Panc1 (cell line): ENCODE measurements around the gene GUF1. TPM values are rescaled to one million over a fixed set of nuclear protein-coding genes. Genes with fewer than 3 reads are reported as not detected.

Source experiments
- ATAC-seq: fragments of 200-7000 bp; cut with Tn5 transposase; 2 replicates; pipeline ENCODE4 v1.9.1; 2020; ENCODE audit warnings: mild to moderate bottlenecking, moderate library complexity
- BruUV-seq: library from RNA; stranded (reverse); fragments of 400-500 nt; replicated peaks from 2 replicates; lab custom pipeline; 2021; lab: Mats Ljungman, UMichigan
- CTCF ChIA-PET: fragments of 300-600 bp; sonication (Branson Sonifier 250); formaldehyde crosslinking; loops from one replicate; lab custom pipeline; 2022; ENCODE audit warnings: antibody characterized with exemption; lab: Charles Lee
- POLR2A ChIA-PET: fragments of 300-600 bp; sonication (Branson Sonifier 250); formaldehyde crosslinking; loops from one replicate; lab custom pipeline; 2022; ENCODE audit warnings: antibody characterized with exemption; lab: Charles Lee
- DNase-seq: peaks from one replicate; pipeline ENCODE4 v3.0.0-alpha.2; 2010; ENCODE audit warnings: low read depth, low spot score
- H3K27ac ChIP-seq: 2 replicates; pipeline ENCODE4 v1.5.1; 2011; ENCODE audit warnings: mild to moderate bottlenecking, low read length, inconsistent platforms
- H3K27me3 ChIP-seq: fragments of 200-500 bp; sonication (Bioruptor generic); 2 replicates; pipeline ENCODE4 v1.6.0; 2014; ENCODE audit warnings: low read length, inconsistent platforms; ENCODE audit not compliant: control insufficient read depth, insufficient read depth
- H3K36me3 ChIP-seq: fragments of 200-500 bp; sonication (Bioruptor generic); 2 replicates; pipeline ENCODE4 v1.5.1; 2014; ENCODE audit warnings: inconsistent platforms, mild to moderate bottlenecking, low read length, moderate library complexity; ENCODE audit not compliant: control insufficient read depth, insufficient read depth
- H3K4me1 ChIP-seq: 2 replicates; pipeline ENCODE4 v1.5.1; 2011; ENCODE audit warnings: inconsistent platforms, mild to moderate bottlenecking, low read length, moderate library complexity; ENCODE audit not compliant: control insufficient read depth, insufficient read depth
- H3K4me3 ChIP-seq, 2 experiments: 2 replicates each; pipeline ENCODE4 v1.5.1; 2011 to 2012; ENCODE audit warnings: low read depth in 2 of 2, low read length in 2 of 2, mild to moderate bottlenecking in 2 of 2, inconsistent platforms in 1 of 2, moderate library complexity in 1 of 2
- H3K9me3 ChIP-seq: fragments of 200-500 bp; sonication (Bioruptor generic); 2 replicates; pipeline ENCODE4 v1.5.1; 2014; ENCODE audit warnings: low read depth, mild to moderate bottlenecking, inconsistent platforms, low read length, moderate library complexity; ENCODE audit not compliant: control insufficient read depth, insufficient read depth
- POLR2AphosphoS5 ChIP-seq: IDR thresholded peaks from 2 replicates; pipeline ENCODE4 v1.6.1; 2012; ENCODE audit warnings: mild to moderate bottlenecking, low read depth, low read length, moderate library complexity
- TCF7L2 ChIP-seq: IDR thresholded peaks from 2 replicates; pipeline ENCODE4 v1.6.1; 2011; ENCODE audit warnings: mild to moderate bottlenecking, low read depth, low read length, inconsistent platforms
- in situ Hi-C: cut with HindIII; loops from 2 replicates; pipeline ENCODE4 v1.10.0; 2016; ENCODE audit warnings: low sequenced_read_pairs, low pct_unique_long_range_greater_than_20kb
- intact Hi-C: fragments of 100-400 bp; cut with micrococcal nuclease; formaldehyde crosslinking; loops from one replicate; pipeline ENCODE4 v1.10.0; 2022; ENCODE audit not compliant: unreplicated experiment
- total RNA-seq: library from RNA; stranded (reverse); gene quantifications from one replicate; pipeline ENCODE4 v1.2.1, GENCODE V29; 2021; ENCODE audit not compliant: unreplicated experiment
- TF ChIP-seq, protein P1 (sequence below): fragments of 450-650 bp; IDR thresholded peaks from 2 replicates; pipeline ENCODE4 v1.5.1; 2017; ENCODE audit warnings: mild to moderate bottlenecking
- TF ChIP-seq, protein P2 (sequence below), 2 experiments: IDR thresholded peaks; 2 replicates each; pipeline ENCODE4 v1.6.1; 2011 to 2012; ENCODE audit warnings: low read depth in 2 of 2, control low read depth in 1 of 2, low read length in 1 of 2, mild to moderate bottlenecking in 1 of 2, moderate library complexity in 1 of 2; ENCODE audit not compliant: insufficient read depth in 1 of 2

GUF1 gene
- total RNA-seq, 1 experiment from 2014 or later = 11.6 TPM

DNA sequence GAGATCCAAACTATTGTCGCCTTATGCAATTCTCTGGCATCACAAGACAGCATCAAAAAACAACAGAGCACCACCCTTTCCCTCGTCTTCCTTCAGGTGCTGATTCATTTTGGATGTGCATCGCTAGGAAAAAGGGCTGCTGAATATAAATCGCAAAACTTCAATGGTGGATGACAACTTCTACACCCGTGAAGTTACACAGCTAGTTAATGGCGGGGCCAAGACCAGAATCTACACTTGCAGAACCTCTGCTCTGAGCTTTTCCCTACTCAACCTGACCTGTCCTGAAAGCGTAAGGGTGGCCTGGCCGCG, 47.5 kb downstream of the GUF1 start:
- TF ChIP-seq, protein P1, sequence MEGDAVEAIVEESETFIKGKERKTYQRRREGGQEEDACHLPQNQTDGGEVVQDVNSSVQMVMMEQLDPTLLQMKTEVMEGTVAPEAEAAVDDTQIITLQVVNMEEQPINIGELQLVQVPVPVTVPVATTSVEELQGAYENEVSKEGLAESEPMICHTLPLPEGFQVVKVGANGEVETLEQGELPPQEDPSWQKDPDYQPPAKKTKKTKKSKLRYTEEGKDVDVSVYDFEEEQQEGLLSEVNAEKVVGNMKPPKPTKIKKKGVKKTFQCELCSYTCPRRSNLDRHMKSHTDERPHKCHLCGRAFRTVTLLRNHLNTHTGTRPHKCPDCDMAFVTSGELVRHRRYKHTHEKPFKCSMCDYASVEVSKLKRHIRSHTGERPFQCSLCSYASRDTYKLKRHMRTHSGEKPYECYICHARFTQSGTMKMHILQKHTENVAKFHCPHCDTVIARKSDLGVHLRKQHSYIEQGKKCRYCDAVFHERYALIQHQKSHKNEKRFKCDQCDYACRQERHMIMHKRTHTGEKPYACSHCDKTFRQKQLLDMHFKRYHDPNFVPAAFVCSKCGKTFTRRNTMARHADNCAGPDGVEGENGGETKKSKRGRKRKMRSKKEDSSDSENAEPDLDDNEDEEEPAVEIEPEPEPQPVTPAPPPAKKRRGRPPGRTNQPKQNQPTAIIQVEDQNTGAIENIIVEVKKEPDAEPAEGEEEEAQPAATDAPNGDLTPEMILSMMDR = no peak
- TF ChIP-seq POLR2AphosphoS5 = no peak
- Histone ChIP-seq H3K4me3 (peak overlapping the region; percentile 76 to 85), H3K4me1 (peaks cover 4% of the 10 kb centered on the region; the same call in 1 of the 2 replicates), H3K9me3 (no peaks in the 10 kb centered on the region), H3K36me3 (no peaks in the 10 kb centered on the region), H3K27ac (peak overlapping the region; percentile 84), H3K27me3 (no peaks in the 10 kb centered on the region)
- ATAC-seq = no peak; the same call in 1 of the 2 replicates
- intact Hi-C loops = no loop called here
- BruUV-seq = no TSS peak
- CTCF ChIA-PET = no interaction called here
- no peak for DNase-seq
- POLR2A ChIA-PET = no interaction called here
- in situ Hi-C loops = no loop called here

DNA sequence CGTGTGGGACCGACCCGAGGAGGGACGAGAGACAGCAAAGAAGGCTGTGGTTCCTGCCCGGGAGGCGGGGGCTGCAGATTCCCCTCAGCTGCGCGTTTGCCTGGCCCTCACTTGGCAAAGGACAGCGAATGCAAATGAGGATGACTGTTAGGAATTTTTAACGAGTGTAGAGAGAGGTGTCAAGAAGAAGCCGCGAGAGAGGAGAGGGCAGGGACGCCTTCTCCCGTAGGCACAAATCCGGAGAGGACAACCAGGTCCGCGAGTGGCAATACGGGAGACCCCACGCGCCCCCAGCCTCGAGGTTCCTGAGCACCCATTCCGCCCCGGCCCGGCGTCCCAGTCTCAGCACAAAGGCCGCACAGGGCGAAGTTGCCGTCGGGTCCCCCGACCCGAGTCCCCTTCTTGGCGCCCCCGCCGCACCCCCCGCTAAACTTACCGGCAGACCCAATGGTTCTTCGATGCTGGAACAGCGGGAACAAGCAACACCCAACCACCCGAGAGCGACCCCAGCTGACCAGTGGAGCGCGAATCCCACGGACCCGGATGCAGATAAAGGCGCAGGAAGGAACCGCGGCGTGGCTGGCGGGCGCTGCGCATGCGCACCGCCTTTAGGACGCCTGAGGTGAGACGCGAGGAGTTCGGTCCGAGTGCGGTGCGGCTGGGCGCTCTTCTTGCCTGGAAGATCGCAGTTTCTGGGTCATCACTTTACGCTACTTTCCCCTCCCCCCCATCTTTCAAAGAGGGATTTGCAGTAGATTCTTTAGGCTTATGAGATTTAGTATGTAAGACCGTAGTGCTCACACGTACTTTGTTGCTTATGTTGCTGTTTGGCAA, 48.0 kb downstream of the GUF1 start, which contains the start of gene GNPDA2:
Gene GNPDA2 (minus strand): TSS at position 519 of the 834 bp plus-strand sequence. CDS start 4,349 bp downstream, outside the sequence.
- TF ChIP-seq, protein P2, sequence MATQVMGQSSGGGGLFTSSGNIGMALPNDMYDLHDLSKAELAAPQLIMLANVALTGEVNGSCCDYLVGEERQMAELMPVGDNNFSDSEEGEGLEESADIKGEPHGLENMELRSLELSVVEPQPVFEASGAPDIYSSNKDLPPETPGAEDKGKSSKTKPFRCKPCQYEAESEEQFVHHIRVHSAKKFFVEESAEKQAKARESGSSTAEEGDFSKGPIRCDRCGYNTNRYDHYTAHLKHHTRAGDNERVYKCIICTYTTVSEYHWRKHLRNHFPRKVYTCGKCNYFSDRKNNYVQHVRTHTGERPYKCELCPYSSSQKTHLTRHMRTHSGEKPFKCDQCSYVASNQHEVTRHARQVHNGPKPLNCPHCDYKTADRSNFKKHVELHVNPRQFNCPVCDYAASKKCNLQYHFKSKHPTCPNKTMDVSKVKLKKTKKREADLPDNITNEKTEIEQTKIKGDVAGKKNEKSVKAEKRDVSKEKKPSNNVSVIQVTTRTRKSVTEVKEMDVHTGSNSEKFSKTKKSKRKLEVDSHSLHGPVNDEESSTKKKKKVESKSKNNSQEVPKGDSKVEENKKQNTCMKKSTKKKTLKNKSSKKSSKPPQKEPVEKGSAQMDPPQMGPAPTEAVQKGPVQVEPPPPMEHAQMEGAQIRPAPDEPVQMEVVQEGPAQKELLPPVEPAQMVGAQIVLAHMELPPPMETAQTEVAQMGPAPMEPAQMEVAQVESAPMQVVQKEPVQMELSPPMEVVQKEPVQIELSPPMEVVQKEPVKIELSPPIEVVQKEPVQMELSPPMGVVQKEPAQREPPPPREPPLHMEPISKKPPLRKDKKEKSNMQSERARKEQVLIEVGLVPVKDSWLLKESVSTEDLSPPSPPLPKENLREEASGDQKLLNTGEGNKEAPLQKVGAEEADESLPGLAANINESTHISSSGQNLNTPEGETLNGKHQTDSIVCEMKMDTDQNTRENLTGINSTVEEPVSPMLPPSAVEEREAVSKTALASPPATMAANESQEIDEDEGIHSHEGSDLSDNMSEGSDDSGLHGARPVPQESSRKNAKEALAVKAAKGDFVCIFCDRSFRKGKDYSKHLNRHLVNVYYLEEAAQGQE (IDR thresholded peaks at IDR 0.05; ENCODE audit: insufficient read depth in 1 of 2, low read depth in 2 of 2, low read length in 1 of 2) = no peak
- TF ChIP-seq, protein P1 = peak; percentile 24
- TF ChIP-seq POLR2AphosphoS5 (peak; percentile 84), TCF7L2 (no peak)
- no peaks in the 10 kb centered on the region for H3K27me3 ChIP-seq
- no peaks in the 10 kb centered on the region for H3K36me3 ChIP-seq
- no peaks in the 10 kb centered on the region for H3K9me3 ChIP-seq
- peaks cover 4% of the 10 kb centered on the region; the same call in 1 of the 2 replicates for H3K4me1 ChIP-seq
- in situ Hi-C loops = no loop called here
- H3K4me3 ChIP-seq = peak within 1 kb of the TSS; percentile 76 to 85
- intact Hi-C loops = no loop called here
- CTCF ChIA-PET = interaction anchor here (0.6 kb wide), 1 partner anchor 164 kb away, joined by 6 read pairs; no protein-coding TSS in a partner anchor
- BruUV-seq = TSS peak; percentile 72
- POLR2A ChIA-PET = no interaction called here
- ATAC-seq (peak; percentile 99), DNase-seq (peak; percentile 48)
- H3K27ac ChIP-seq = peak within 1 kb of the TSS; percentile 84
